ENCODE data around the gene CELA1. TPM values are rescaled to one million over a fixed set of nuclear protein-coding genes. Genes with fewer than 3 reads are reported as not detected.

The CELA1 gene
- total RNA-seq, 1 experiment from 2014 or later: not detected

GRCh38 chr12:51388846-51389245 lies 42.4 kb upstream of the CELA1 start:
- no peaks in the 10 kb centered on the region for H3K4me1 ChIP-seq (ENCODE audit: insufficient read depth, low read length, poor library complexity, severe bottlenecking)
- peaks cover 10% of the 10 kb centered on the region for H3K27me3 ChIP-seq (replicated peaks; ENCODE audit: insufficient read depth, low read depth, low read length, poor library complexity)
- H3K27ac ChIP-seq (ENCODE audit: low read depth, low read length, poor library complexity, severe bottlenecking): no peak overlapping the region
- no peak for DNase-seq (ENCODE audit: low spot score)
- no TSS peak for BruUV-seq (replicated peaks)
- intact Hi-C loops (cut with micrococcal nuclease; ENCODE audit: unreplicated experiment): no loop called here
- CTCF ChIA-PET: no interaction called here
- TF ChIP-seq EZH2 (IDR thresholded peaks at IDR 0.05; ENCODE audit: borderline replicate concordance, low read depth, low read length, poor library complexity, severe bottlenecking): no peak
- TF ChIP-seq, protein P1, sequence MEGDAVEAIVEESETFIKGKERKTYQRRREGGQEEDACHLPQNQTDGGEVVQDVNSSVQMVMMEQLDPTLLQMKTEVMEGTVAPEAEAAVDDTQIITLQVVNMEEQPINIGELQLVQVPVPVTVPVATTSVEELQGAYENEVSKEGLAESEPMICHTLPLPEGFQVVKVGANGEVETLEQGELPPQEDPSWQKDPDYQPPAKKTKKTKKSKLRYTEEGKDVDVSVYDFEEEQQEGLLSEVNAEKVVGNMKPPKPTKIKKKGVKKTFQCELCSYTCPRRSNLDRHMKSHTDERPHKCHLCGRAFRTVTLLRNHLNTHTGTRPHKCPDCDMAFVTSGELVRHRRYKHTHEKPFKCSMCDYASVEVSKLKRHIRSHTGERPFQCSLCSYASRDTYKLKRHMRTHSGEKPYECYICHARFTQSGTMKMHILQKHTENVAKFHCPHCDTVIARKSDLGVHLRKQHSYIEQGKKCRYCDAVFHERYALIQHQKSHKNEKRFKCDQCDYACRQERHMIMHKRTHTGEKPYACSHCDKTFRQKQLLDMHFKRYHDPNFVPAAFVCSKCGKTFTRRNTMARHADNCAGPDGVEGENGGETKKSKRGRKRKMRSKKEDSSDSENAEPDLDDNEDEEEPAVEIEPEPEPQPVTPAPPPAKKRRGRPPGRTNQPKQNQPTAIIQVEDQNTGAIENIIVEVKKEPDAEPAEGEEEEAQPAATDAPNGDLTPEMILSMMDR (conservative IDR thresholded peaks at IDR 0.05; ENCODE audit: low read depth, low read length): no peak
- no peaks in the 10 kb centered on the region for H3K9me3 ChIP-seq (ENCODE audit: low read depth, low read length, poor library complexity, severe bottlenecking)
- H3K4me3 ChIP-seq (ENCODE audit: low read depth, low read length, poor library complexity, severe bottlenecking): no peak overlapping the region
- POLR2A ChIA-PET (ENCODE audit: low non-redundant PET): no interaction called here
- H3K36me3 ChIP-seq (ENCODE audit: insufficient read depth, low read length, poor library complexity, severe bottlenecking): no peaks in the 10 kb centered on the region

DNA sequence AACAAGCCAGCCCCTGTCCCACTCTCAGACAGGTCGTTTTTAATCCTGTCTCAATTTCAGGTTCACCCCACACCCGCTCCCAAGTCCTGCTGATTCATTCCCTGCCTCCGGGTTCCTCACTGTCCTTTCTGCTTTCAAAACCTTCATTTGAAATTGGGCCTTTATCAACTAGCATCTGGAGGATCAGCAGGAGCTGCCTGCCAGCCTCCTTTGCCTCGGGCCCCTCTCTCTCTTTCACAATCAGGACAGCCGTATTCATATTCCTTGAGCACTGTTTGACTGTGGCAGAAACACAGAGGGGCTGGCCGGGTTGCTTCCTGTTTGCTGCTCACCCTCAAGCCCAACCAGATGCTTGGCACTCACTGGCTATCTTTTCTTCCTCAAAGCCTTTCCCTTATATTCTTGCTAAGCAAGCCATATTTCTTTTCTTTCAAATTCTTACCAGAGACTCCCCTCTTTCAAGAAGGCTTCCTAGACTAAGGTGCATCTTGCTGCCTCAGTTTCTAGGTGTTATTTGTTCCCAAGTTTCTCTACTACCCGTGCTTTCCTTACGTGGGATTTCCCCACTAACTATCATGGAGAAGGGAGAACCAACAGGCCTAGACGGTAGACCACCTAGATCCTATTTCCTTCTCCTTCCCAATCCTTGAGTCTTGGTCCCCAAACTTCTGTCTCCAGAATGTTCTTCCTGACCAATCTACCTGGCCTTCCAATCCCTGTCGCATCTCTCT lies 41.8 kb upstream of the CELA1 start:
- H3K36me3 ChIP-seq (ENCODE audit: insufficient read depth, low read length, poor library complexity, severe bottlenecking): no peaks in the 10 kb centered on the region
- no TSS peak for BruUV-seq (replicated peaks)
- ChIA-PET CTCF (no interaction called here), POLR2A (ENCODE audit: low non-redundant PET) (no interaction called here)
- no peaks in the 10 kb centered on the region for H3K9me3 ChIP-seq (ENCODE audit: low read depth, low read length, poor library complexity, severe bottlenecking)
- DNase-seq (ENCODE audit: low spot score): peak; percentile 54
- TF ChIP-seq EZH2 (IDR thresholded peaks at IDR 0.05; ENCODE audit: borderline replicate concordance, low read depth, low read length, poor library complexity, severe bottlenecking): no peak
- TF ChIP-seq, protein P1 (conservative IDR thresholded peaks at IDR 0.05; ENCODE audit: low read depth, low read length): no peak
- intact Hi-C loops (cut with micrococcal nuclease; ENCODE audit: unreplicated experiment): no loop called here
- H3K4me1 ChIP-seq (ENCODE audit: insufficient read depth, low read length, poor library complexity, severe bottlenecking): no peaks in the 10 kb centered on the region
- H3K27me3 ChIP-seq (replicated peaks; ENCODE audit: insufficient read depth, low read depth, low read length, poor library complexity): peaks cover 10% of the 10 kb centered on the region
- H3K27ac ChIP-seq (ENCODE audit: low read depth, low read length, poor library complexity, severe bottlenecking): no peak overlapping the region
- H3K4me3 ChIP-seq (ENCODE audit: low read depth, low read length, poor library complexity, severe bottlenecking): no peak overlapping the region

DNA sequence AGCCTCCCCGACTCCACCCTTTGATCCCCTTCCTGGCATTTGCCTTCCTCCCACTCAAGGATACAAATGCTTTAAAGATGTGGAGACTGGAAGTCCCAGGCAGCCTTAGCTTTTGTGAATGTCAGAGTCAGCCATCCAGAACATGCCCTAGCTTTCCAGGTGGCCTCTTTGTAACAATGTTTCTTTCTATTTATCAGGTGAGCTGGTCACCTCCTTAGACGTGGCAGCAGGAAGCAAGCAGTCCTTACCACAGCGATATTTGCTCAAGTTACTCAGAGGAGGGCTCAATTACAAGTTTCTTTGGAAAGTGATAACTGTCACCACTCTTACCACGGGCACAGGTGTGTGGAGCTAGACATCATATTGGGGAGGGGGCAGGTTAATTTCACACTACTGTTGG lies 39.9 kb upstream of the CELA1 start:
- H3K27ac ChIP-seq (ENCODE audit: low read depth, low read length, poor library complexity, severe bottlenecking): no peak overlapping the region

More for the DNA sequence above, 39.9 kb upstream of the CELA1 start:
- Histone ChIP-seq H3K9me3 (ENCODE audit: low read depth, low read length, poor library complexity, severe bottlenecking) (no peaks in the 10 kb centered on the region), H3K4me1 (ENCODE audit: insufficient read depth, low read length, poor library complexity, severe bottlenecking) (no peaks in the 10 kb centered on the region), H3K36me3 (ENCODE audit: insufficient read depth, low read length, poor library complexity, severe bottlenecking) (no peaks in the 10 kb centered on the region), H3K27me3 (replicated peaks; ENCODE audit: insufficient read depth, low read depth, low read length, poor library complexity) (peaks cover 6% of the 10 kb centered on the region), H3K4me3 (ENCODE audit: low read depth, low read length, poor library complexity, severe bottlenecking) (no peak overlapping the region)
- no peak for DNase-seq (ENCODE audit: low spot score)
- TF ChIP-seq, protein P1 (conservative IDR thresholded peaks at IDR 0.05; ENCODE audit: low read depth, low read length): no peak
- no peak for TF ChIP-seq EZH2 (IDR thresholded peaks at IDR 0.05; ENCODE audit: borderline replicate concordance, low read depth, low read length, poor library complexity, severe bottlenecking)
- ChIA-PET POLR2A (ENCODE audit: low non-redundant PET) (no interaction called here), CTCF (interaction anchor here (0.5 kb wide), 1 partner anchor 722 kb away, joined by 3 read pairs; no protein-coding TSS in a partner anchor)
- no TSS peak for BruUV-seq (replicated peaks)
- intact Hi-C loops (cut with micrococcal nuclease; ENCODE audit: unreplicated experiment): no loop called here
